Thyroid gland (tissue), 4 donors: Measurements from ENCODE around the gene EGFL8. TPM values are rescaled to one million over a fixed set of nuclear protein-coding genes. Genes with fewer than 3 reads are reported as not detected.

Source experiments
- DNase-seq, 2 donors: peaks; one replicate each; pipeline ENCODE4 v3.0.0-alpha.2; 2019
- H3K27ac ChIP-seq, 3 donors: fragments of 200-600 bp; sonication (generic); 1 replicate in 2 of 3; 2 replicates in 1 of 3; pipeline ENCODE4 v1.5.1; 2016 to 2019; ENCODE audit warnings: mild to moderate bottlenecking in 1 of 3, moderate library complexity in 1 of 3
- H3K27me3 ChIP-seq: fragments of 200-600 bp; sonication (generic); one replicate; pipeline ENCODE4 v1.5.1; 2019
- H3K36me3 ChIP-seq, 2 donors: fragments of 200-600 bp; sonication (generic); one replicate each; pipeline ENCODE4 v1.5.1; 2016 to 2019
- H3K4me1 ChIP-seq, 2 donors: fragments of 200-600 bp; sonication (generic); one replicate each; pipeline ENCODE4 v1.5.1; 2017 to 2019
- H3K4me3 ChIP-seq, 3 donors: fragments of 200-600 bp; sonication (generic); replicated peaks in 1 of 3; 1 replicate in 2 of 3; 2 replicates in 1 of 3; pipeline ENCODE4 v1.5.1; 2016; ENCODE audit warnings: mild to moderate bottlenecking in 1 of 3
- H3K9me3 ChIP-seq: fragments of 200-600 bp; sonication (generic); one replicate; pipeline ENCODE4 v1.5.1; 2017
- CTCF ChIP-seq, 6 experiments: fragments of 200-600 bp in 3 of 6; fragments of 450-650 bp in 3 of 6; sonication (generic) in 3 of 6; IDR thresholded peaks; one replicate each; pipeline ENCODE4 v1.5.1; 2016 to 2019; ENCODE audit warnings: antibody characterized with exemption in 6 of 6, mild to moderate bottlenecking in 2 of 6, inconsistent platforms in 1 of 6, moderate library complexity in 1 of 6
- POLR2A ChIP-seq, 2 donors: fragments of 450-650 bp; IDR thresholded peaks; one replicate each; pipeline ENCODE4 v1.6.1; 2017; ENCODE audit warnings: antibody characterized with exemption in 2 of 2, mild to moderate bottlenecking in 2 of 2, moderate library complexity in 1 of 2
- WGBS, 2 donors: methylation state at CpG; one replicate each; pipeline ENCODE4 v1.1.5; 2017; 5-methylcytosine and 5-hydroxymethylcytosine counted together
- intact Hi-C: fragments of 100-400 bp; cut with DNase I; formaldehyde crosslinking; loops from one replicate; pipeline ENCODE4 v1.15.1; 2023
- total RNA-seq, 4 donors: library from RNA; depleted of rRNA; stranded (reverse); fragments of >200 nt; gene quantifications; one replicate each; pipeline ENCODE4 v1.2.3, GENCODE V29; 2016

The EGFL8 gene
- total RNA-seq, 4 donors from 2014 or later = 2.3 to 9.8 (median 6.5) TPM

GRCh38 chr6:32194825-32195651 lies 30.6 kb downstream of the EGFL8 start:
- intact Hi-C loops = no loop called here

GRCh38 chr6:32195652-32195901 lies 31.2 kb downstream of the EGFL8 start:
- no peaks in the 10 kb centered on the region for H3K9me3 ChIP-seq
- DNase-seq = peak; percentile 100
- no peaks in the 10 kb centered on the region for H3K36me3 ChIP-seq
- no peaks in the 10 kb centered on the region for H3K27me3 ChIP-seq
- intact Hi-C loops = no loop called here
- peak overlapping the region in 2 of 3 donors; percentile 98 to 99 for H3K27ac ChIP-seq
- peaks cover 11 to 38% of the 10 kb centered on the region in 2 donors for H3K4me1 ChIP-seq
- H3K4me3 ChIP-seq = peak overlapping the region in 1 of 3 donors; percentile 81
- 0 to 1% methylated on average over 7 to 17 of the region's 25 CpGs for WGBS, 2 donors
- TF ChIP-seq CTCF (IDR thresholded peaks at IDR 0.05) (peak in 3 of 6 experiments; percentile 46 to 76 (median 52)), POLR2A (IDR thresholded peaks at IDR 0.05) (no peak)

More at GRCh38 chr6:32194825-32195651, 30.6 kb downstream of the EGFL8 start:
- Histone ChIP-seq H3K9me3 (no peaks in the 10 kb centered on the region), H3K27ac (peak overlapping the region; percentile 80 to 99 (median 97)), H3K27me3 (no peaks in the 10 kb centered on the region), H3K36me3 (no peaks in the 10 kb centered on the region), H3K4me3 (peak overlapping the region in 1 of 3 donors; percentile 7), H3K4me1 (peaks cover 11 to 40% of the 10 kb centered on the region in 2 donors)
- 17 to 18% methylated on average over 15 of the region's 15 CpGs for WGBS, 2 donors
- TF ChIP-seq CTCF (IDR thresholded peaks at IDR 0.05) (peak in 5 of 6 experiments; percentile 18 to 74 (median 49)), POLR2A (IDR thresholded peaks at IDR 0.05) (peak in 1 of 2 donors; percentile 86)
- DNase-seq = peak in 1 of 2 donors; percentile 35

GRCh38 chr6:32195902-32196681 lies 31.7 kb downstream of the EGFL8 start:
- 0 to 1% methylated on average over 27 to 35 of the region's 58 CpGs for WGBS, 2 donors
- Histone ChIP-seq H3K4me1 (peaks cover 11 to 33% of the 10 kb centered on the region in 2 donors), H3K36me3 (no peaks in the 10 kb centered on the region), H3K27me3 (no peaks in the 10 kb centered on the region), H3K9me3 (no peaks in the 10 kb centered on the region), H3K27ac (peak overlapping the region; percentile 98 to 99 (median 99)), H3K4me3 (peak overlapping the region; percentile 22 to 81 (median 57))
- intact Hi-C loops = no loop called here
- DNase-seq = peak; percentile 79 to 83
- TF ChIP-seq POLR2A (IDR thresholded peaks at IDR 0.05) = peak; percentile 90 to 94
- no peak for TF ChIP-seq CTCF (IDR thresholded peaks at IDR 0.05)

GRCh38 chr6:32196682-32197616 lies 32.6 kb downstream of the EGFL8 start:
- 24 to 28% methylated on average over 19 to 22 of the region's 28 CpGs for WGBS, 2 donors
- intact Hi-C loops = no loop called here

More at GRCh38 chr6:32196682-32197616, 32.6 kb downstream of the EGFL8 start:
- peak overlapping the region; percentile 98 to 99 (median 99) for H3K27ac ChIP-seq
- no peaks in the 10 kb centered on the region for H3K27me3 ChIP-seq
- TF ChIP-seq CTCF (IDR thresholded peaks at IDR 0.05) = no peak
- no peak for TF ChIP-seq POLR2A (IDR thresholded peaks at IDR 0.05)
- peak in 1 of 2 donors; percentile 12 for DNase-seq
- H3K36me3 ChIP-seq = no peaks in the 10 kb centered on the region
- H3K4me1 ChIP-seq = peaks cover 11 to 32% of the 10 kb centered on the region in 2 donors
- H3K4me3 ChIP-seq = peak overlapping the region in 1 of 3 donors; percentile 81
- H3K9me3 ChIP-seq = no peaks in the 10 kb centered on the region
